A549 (cell line): ENCODE measurements around the gene LLGL2.

Experiments
- CBX2 ChIP-seq: fragments of 200-600 bp; sonication (generic); IDR thresholded peaks from 2 replicates; pipeline ENCODE4 v1.6.1; 2016; ENCODE audit warnings: low read depth, mild to moderate bottlenecking, borderline replicate concordance
- CEBPB ChIP-seq, 2 experiments: fragments of >200 bp in 1 of 2; sonication (Bioruptor Twin) in 1 of 2; formaldehyde crosslinking in 1 of 2; IDR thresholded peaks; 2 replicates each; pipeline ENCODE4 v1.6.1; 2012 to 2016
- CTCF ChIP-seq: fragments of >200 bp; sonication (Bioruptor Twin); formaldehyde crosslinking; IDR thresholded peaks from 3 replicates; pipeline ENCODE4 v1.5.1; 2016
- JUNB ChIP-seq: fragments of >200 bp; sonication (Bioruptor Twin); formaldehyde crosslinking; IDR thresholded peaks from 2 replicates; pipeline ENCODE4 v1.6.1; 2016
- MAZ ChIP-seq: fragments of 150-350 bp; IDR thresholded peaks from 2 replicates; pipeline ENCODE4 v1.6.1; 2014; ENCODE audit warnings: antibody characterized with exemption, low read depth, low read length, borderline replicate concordance
- POLR2A ChIP-seq: IDR thresholded peaks from 2 replicates; pipeline ENCODE4 v1.6.1; 2012; ENCODE audit warnings: mild to moderate bottlenecking, low read length
- REST ChIP-seq: fragments of 200-600 bp; sonication (generic); IDR thresholded peaks from 2 replicates; pipeline ENCODE4 v1.6.1; 2016; ENCODE audit warnings: antibody characterized with exemption, mild to moderate bottlenecking, moderate library complexity
- SMC3 ChIP-seq: fragments of >200 bp; sonication (Bioruptor Twin); formaldehyde crosslinking; IDR thresholded peaks from 3 replicates; pipeline ENCODE4 v1.6.1; 2018; ENCODE audit warnings: inconsistent platforms
- TF ChIP-seq, protein P1 (sequence below): IDR thresholded peaks from 2 replicates; pipeline ENCODE4 v1.6.1; 2012
- TF ChIP-seq, protein P2 (sequence below): fragments of >200 bp; sonication (Bioruptor Twin); formaldehyde crosslinking; IDR thresholded peaks from 3 replicates; pipeline ENCODE4 v1.6.1; 2016

GRCh38 chr17:75566834-75567233 is 41.3 kb downstream of the LLGL2 start:
- no peak for TF ChIP-seq POLR2A
- TF ChIP-seq, protein P1, sequence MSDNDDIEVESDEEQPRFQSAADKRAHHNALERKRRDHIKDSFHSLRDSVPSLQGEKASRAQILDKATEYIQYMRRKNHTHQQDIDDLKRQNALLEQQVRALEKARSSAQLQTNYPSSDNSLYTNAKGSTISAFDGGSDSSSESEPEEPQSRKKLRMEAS, result no peak
- no peak for TF ChIP-seq CEBPB (IDR thresholded peaks at IDR 0.05)
- no peak for TF ChIP-seq MAZ
- TF ChIP-seq JUNB, result no peak
- TF ChIP-seq SMC3, result no peak
- no peak for TF ChIP-seq REST
- TF ChIP-seq CTCF, result no peak
- TF ChIP-seq CBX2, result no peak
- TF ChIP-seq, protein P2, sequence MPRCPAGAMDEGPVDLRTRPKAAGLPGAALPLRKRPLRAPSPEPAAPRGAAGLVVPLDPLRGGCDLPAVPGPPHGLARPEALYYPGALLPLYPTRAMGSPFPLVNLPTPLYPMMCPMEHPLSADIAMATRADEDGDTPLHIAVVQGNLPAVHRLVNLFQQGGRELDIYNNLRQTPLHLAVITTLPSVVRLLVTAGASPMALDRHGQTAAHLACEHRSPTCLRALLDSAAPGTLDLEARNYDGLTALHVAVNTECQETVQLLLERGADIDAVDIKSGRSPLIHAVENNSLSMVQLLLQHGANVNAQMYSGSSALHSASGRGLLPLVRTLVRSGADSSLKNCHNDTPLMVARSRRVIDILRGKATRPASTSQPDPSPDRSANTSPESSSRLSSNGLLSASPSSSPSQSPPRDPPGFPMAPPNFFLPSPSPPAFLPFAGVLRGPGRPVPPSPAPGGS, result no peak
